NCI-H2227 (cell line): ENCODE data around the gene OSTF1.

Source experiments
- DNase-seq: peaks from one replicate; lab custom pipeline; 2025; ENCODE audit not compliant: unreplicated experiment; lab: John Stamatoyannopoulos, UW

OSTF1 gene

GRCh38 chr9:75087824-75088645, at the start of gene OSTF1, which contains the start of gene NMRK1:
OSTF1 (plus strand) TSS chr9:75088514; CDS start chr9:75088693, 179 bp downstream.
NMRK1 (minus strand) TSS chr9:75088155; CDS start chr9:75083115, 5,040 bp downstream.
- DNase-seq, result peak; percentile 96

- DNase-seq, result no peak
These were observed 49.3 kb upstream of the OSTF1 start for GRCh38 chr9:75039009-75039408.

- no peak for DNase-seq
These were observed 48.5 kb upstream of the OSTF1 start for GRCh38 chr9:75039801-75040200.

GRCh38 chr9:75041041-75041440, 47.3 kb upstream of the OSTF1 start:
- no peak for DNase-seq

GRCh38 chr9:75046725-75047345, 41.5 kb upstream of the OSTF1 start:
- no peak for DNase-seq

- DNase-seq, result no peak
These were observed 40.8 kb upstream of the OSTF1 start for GRCh38 chr9:75047506-75047905.

- DNase-seq, result no peak
These were observed 37.0 kb upstream of the OSTF1 start for GRCh38 chr9:75051285-75051684.

- DNase-seq, result no peak
These were observed 34.4 kb upstream of the OSTF1 start for GRCh38 chr9:75053869-75054268.

- DNase-seq, result no peak
These were observed 33.8 kb upstream of the OSTF1 start for GRCh38 chr9:75054368-75055001.

- no peak for DNase-seq
These were observed 27.1 kb upstream of the OSTF1 start for GRCh38 chr9:75061169-75061568.

- DNase-seq, result no peak
These were observed 24.6 kb upstream of the OSTF1 start for GRCh38 chr9:75063556-75064305.

- no peak for DNase-seq
These were observed 23.8 kb upstream of the OSTF1 start for GRCh38 chr9:75064307-75065025.

GRCh38 chr9:75065510-75065909, 22.8 kb upstream of the OSTF1 start:
- DNase-seq, result no peak

GRCh38 chr9:75067894-75068293, 20.4 kb upstream of the OSTF1 start:
- no peak for DNase-seq

GRCh38 chr9:75069171-75069570, 19.1 kb upstream of the OSTF1 start:
- DNase-seq, result no peak

- no peak for DNase-seq
These were observed 16.7 kb upstream of the OSTF1 start for GRCh38 chr9:75071530-75072122.

GRCh38 chr9:75072895-75073294, 15.4 kb upstream of the OSTF1 start:
- DNase-seq, result no peak

GRCh38 chr9:75081632-75082031, 6.7 kb upstream of the OSTF1 start:
- DNase-seq, result no peak

- peak; percentile 9 for DNase-seq
These were observed 4.9 kb upstream of the OSTF1 start for GRCh38 chr9:75083188-75083970.
